ENCODE data around the gene ADGRV1.
"Not testable (repeated sequence)": the region's sequence is repeated elsewhere in the genome, so short reads cannot be mapped to it uniquely, and the experiment has no call there.

Gene ADGRV1

GRCh38 chr5:90658620-90659019, 100.0 kb downstream of the ADGRV1 start:
- no peak for DNase-seq

DNA sequence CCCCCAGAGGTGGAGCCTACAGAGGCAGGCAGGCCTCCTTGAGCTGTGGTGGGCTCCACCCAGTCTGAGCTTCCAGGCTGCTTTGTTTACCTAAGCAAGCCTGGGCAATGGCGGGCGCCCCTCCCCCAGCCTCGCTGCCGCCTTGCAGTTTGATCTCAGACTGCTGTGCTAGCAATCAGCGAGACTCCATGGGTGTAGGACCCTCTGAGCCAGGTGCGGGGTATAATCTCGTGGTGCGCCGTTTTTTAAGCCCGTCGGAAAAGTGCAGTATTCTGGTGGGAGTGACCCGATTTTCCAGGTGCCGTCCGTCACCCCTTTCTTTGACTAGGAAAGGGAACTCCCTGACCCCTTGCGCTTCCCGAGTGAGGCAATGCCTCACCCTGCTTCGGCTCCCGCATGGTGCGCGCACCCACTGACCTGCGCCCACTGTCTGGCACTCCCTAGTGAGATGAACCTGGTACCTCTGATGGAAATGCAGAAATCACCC, 109.5 kb downstream of the ADGRV1 start:
- not testable (repeated sequence) for DNase-seq

DNA sequence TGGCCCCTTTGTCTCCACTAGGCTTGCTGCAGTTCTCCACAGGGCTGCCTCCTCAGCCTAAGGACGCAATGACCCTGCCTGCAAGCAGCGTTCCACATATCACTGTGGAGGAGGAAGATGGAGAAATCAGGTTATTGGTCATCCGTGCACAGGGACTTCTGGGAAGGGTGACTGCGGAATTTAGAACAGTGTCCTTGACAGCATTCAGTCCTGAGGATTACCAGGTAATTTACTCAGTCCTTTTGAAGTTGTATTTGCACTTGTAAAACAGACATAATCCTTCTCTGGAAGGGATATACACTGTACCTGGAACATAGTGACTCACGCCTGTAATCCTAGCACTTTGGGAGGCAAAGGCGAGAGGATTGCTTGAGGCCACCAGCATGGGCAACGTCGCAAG, 116.6 kb downstream of the ADGRV1 start:
- no peak for DNase-seq

DNA sequence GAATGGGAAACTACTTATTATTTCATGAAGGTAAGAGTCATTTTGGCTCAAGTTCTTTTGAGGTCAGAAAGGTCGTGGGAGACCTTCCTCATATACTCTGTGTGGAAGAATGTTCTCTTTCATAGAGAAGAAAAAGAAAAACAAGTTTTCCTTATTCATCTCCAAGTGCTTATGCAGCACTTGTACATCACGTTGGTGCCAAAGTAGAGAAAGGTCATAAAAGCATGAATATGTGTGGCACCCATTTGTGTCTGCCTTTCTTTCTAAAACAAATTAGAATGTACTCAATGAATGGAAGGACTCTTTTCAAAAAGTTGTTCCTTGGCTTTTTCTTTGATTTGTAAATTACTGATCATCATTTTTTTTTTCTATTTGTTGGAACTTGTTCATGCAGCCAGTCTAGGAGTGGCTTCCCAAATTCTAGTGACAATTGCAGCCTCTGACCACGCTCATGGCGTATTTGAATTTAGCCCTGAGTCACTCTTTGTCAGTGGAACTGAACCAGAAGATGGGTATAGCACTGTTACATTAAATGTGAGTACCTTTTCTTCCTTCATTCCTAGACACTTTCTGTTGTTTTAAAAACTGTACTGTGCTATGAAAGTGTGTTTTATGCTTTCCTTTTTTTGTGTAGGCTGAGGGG, 122.4 kb downstream of the ADGRV1 start:
- DNase-seq: no peak

DNA sequence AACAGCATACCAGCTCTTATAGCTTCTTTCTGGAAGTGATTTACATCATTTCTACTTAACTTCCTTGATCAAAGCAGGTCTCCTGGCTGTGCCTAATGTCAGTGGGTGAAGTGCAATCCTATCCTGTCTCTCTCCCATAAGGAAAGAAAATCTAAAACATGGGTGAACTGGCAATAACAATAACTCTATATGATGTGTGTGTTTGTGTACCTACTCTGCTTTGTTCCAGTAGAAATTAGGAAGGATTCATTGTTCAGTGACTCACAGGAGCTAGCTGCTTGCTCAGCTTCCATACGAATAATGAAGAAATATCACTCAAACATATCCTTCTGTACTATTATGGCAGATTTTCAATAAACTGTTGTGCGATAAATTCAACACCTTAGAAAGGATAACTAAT, 123.7 kb downstream of the ADGRV1 start:
- DNase-seq: no peak

GRCh38 chr5:90685425-90686022, 126.9 kb downstream of the ADGRV1 start:
- no peak for DNase-seq

GRCh38 chr5:90686363-90686762, 127.8 kb downstream of the ADGRV1 start:
- not testable (repeated sequence) for DNase-seq

DNA sequence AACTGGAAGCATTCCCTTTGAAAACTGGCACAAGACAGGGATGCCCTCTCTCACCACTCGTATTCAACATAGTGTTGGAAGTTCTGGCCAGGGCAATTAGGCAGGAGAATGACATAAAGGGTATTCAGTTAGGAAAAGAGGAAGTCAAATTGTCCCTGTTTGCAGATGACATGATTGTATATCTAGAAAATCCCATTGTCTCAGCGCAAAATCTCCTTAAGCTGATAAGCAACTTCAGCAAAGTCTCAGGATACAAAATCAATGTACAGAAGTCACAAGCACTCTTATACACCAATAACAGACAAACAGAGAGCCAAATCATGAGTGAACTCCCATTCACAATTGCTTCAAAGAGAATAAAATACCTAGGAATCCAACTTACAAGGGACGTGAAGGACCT, 128.9 kb downstream of the ADGRV1 start:
- DNase-seq: not testable (repeated sequence)

DNA sequence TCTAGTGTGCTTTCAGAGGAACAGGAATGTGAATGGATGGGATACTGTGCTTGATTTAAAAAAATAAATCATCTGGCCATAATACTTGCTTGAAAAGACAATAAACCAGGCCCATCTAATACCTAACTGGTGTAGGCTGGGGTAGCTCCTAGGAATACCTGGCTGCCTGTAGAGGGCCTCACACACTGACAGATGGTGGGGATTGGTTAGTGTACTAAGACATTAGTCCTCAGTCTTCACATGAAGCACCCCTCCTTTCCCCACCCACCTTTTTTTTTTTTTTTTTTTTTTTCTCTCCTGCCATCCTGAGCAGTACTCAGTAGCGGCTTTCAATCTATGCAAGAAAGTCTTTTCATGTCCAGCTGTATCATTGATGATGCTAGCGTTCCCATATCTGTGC, 130.5 kb downstream of the ADGRV1 start:
- no peak for DNase-seq

DNA sequence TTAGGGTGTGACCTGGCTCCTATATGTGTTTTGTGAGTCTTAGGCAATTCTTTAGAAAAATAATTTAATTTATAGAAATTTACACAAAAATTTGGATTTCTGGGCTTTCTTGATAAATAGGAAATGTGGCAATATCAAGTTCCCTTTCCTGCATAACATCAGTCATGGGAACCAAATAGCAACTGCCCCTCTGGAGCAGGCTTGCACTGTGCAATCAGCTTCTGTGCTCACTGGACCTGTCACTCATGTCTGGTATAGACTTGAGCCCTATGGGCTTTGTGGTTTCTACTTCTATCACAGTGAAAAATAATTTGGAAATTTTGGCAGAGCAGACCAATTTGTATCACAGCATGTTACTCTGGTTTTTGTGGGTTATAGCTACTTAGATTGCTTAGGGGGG, 131.7 kb downstream of the ADGRV1 start:
- no peak for DNase-seq

- DNase-seq: no peak
These were observed 132.9 kb downstream of the ADGRV1 start for GRCh38 chr5:90691533-90691932.

DNA sequence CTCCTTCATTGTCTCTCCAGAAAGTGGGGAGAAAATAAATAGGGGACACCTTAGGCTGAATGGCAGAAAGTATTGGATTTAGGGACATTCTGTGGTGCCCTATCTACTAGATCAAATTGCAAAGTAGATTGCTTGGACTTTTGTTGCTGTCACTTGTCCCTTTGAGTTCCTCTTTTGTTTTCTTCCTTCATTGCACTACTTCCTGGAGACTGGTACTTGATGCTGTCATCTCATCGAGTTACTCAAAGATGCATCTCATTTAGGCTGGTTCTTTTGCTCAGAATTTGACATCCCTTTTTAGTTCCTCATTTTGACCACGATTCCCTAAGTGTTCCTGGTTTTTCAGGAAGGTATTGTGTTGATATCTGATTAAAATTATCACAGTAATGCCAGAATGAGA, 137.6 kb downstream of the ADGRV1 start:
- DNase-seq: no peak

GRCh38 chr5:90700299-90700698, 141.7 kb downstream of the ADGRV1 start:
- no peak for DNase-seq

GRCh38 chr5:90703932-90704331, 145.3 kb downstream of the ADGRV1 start:
- DNase-seq: no peak

- DNase-seq: no peak
These were observed 149.1 kb downstream of the ADGRV1 start for GRCh38 chr5:90707698-90708097.

DNA sequence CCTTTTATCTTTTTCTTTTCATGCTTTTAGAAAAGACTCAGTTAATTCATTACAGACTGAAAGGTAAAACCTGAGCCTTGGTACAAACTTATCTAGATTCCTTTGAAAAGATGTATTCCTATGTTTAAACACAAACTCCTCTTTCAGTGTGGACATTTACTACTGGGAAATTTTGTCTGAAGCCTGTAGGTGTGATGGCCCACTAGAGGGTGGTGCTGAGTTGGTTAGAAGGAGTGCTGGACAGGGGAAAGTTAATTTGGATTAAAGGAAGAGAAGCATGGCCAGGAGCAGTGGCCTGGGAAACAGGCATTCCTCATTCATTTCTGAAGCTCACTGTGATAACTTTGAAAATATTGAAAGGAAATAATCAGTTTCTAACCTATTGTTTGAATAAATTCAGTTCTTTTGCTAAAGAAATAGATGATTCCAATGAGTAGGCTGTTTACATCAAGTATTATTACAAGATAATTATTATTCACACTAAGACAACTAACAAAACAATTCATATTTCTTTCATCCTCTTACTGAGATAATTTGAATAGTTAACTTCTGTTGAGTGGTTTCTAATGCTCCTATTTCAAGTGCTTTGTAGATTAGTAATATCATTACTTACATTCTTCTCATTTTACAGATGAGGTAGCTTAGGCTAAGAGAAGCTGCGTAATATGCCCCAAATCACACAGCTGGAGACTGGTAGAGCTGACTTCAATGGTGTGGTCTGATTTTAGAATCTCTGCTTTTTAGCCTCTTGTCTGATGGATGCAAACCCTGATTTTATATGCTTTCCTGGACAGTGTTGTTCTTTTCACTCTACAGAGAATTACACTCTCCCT, 150.9 kb downstream of the ADGRV1 start:
- no peak for DNase-seq

DNA sequence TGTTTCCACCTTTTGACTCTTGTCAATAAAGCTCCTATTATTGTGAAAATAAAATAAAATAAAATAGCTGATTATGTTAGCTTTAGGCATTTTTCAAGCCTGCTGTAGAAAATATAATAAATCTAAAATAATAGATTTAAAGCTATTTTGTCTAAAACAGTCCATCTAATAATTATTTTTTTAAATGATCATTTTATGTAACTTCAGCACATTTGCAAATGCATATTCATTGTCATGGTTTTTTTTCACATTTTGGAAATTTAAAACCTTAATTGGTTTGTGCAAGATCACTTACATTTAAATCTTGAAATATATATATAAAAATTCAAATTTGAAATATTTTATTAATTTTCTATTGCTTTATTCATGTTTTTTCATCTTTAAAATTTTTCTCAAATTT, 159.8 kb downstream of the ADGRV1 start:
- DNase-seq: no peak

DNA sequence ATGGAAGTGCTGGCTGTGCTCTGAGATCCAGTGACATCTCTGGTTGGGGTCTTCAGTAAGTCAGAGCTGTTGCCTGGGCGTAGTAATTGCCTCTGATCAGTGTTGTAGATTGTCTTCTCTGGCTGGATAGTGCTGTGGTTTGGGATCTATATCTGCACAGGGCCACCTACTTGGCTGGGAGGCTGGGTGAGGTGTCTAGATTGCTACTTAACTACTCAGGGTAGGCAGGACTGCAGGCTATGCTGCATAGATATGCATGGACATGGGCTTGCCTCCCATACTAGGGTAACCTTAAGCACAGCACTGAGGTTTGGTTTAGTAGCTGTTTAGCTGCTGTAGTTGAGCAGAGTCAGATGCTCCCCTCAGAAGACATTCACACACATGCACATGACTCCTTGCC, 181.0 kb downstream of the ADGRV1 start:
- no peak for DNase-seq

- DNase-seq: no peak
These were observed 181.7 kb downstream of the ADGRV1 start for GRCh38 chr5:90740244-90740799.

DNA sequence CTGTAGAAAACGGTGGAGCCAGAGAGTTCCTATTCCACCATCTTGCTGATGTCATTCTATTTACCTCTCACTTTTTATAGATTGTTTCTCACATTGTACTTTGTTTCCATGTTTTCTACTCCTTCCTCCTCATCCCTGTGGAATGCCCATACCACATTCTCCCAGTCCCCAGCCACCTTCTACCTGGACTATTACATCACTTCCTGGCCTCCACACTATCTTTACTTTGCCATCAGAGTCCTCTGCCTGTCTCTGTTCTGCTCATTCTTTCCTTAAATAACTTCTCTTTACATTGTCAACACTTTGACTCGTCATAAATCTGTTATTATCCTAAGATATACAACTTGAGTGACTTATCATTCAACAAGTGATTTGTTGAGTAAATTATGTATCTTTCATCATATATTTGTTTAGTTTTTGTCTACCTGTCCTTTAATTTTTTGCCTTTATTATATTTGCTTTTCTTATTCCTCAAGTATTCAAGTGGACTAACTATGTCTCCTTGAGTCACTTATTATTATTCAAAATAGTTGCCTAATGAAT, 182.5 kb downstream of the ADGRV1 start:
- no peak for DNase-seq

- no peak for DNase-seq
These were observed 187.5 kb downstream of the ADGRV1 start for GRCh38 chr5:90746119-90746518.

GRCh38 chr5:90747175-90747574, 188.6 kb downstream of the ADGRV1 start:
- DNase-seq: no peak

- no peak for DNase-seq
These were observed 189.1 kb downstream of the ADGRV1 start for GRCh38 chr5:90747693-90748092.
